ENCODE results near the gene BZW2. TPM values are rescaled to one million over a fixed set of nuclear protein-coding genes. Genes with fewer than 3 reads are reported as not detected.
"Not testable (repeated sequence)": the region's sequence is repeated elsewhere in the genome, so short reads cannot be mapped to it uniquely, and the experiment has no call there.

BZW2 gene
- total RNA-seq, 1 donor from 2014 or later, result 155 TPM

DNA sequence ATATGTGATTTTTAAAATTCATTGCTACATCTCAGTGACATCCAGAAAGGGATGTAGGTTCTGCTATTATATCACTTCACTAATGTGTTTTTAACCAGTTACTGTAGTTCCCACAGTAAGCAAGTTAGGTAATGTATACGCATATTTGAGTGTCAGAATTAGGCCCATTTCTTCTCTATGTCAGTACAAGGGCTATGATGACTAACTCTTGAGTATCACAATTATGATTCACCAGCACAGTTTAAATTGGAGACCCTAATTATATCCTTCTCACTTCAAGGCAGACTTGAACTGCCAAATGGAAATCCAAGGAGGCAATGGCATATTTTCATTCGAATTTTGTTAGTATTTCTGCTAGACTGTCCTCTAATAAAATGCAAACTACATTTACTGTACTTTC is 23.6 kb downstream of the BZW2 start:
- H3K4me3 ChIP-seq (ENCODE audit: low read length in 3 of 3), result no peak overlapping the region
- H3K9me3 ChIP-seq (ENCODE audit: control insufficient read depth in 3 of 3, low read length in 3 of 3), result no peaks in the 10 kb centered on the region
- H3K9ac ChIP-seq (ENCODE audit: low read depth in 1 of 3, low read length in 3 of 3), result no peak overlapping the region
- H3K36me3 ChIP-seq (ENCODE audit: control insufficient read depth in 3 of 3, insufficient read depth in 3 of 3, low read length in 3 of 3), result peaks cover 0 to 6% (median 0%) of the 10 kb centered on the region in 3 donors
- peak overlapping the region; percentile 0 for H3K27ac ChIP-seq (ENCODE audit: low read depth, low read length)
- H3K27me3 ChIP-seq (ENCODE audit: control insufficient read depth in 3 of 3, insufficient read depth in 3 of 3, low read length in 3 of 3), result no peaks in the 10 kb centered on the region
- H3K4me1 ChIP-seq (ENCODE audit: control insufficient read depth in 3 of 3, insufficient read depth in 3 of 3, low read length in 3 of 3), result peaks cover 12 to 19% (median 16%) of the 10 kb centered on the region in 3 donors

DNA sequence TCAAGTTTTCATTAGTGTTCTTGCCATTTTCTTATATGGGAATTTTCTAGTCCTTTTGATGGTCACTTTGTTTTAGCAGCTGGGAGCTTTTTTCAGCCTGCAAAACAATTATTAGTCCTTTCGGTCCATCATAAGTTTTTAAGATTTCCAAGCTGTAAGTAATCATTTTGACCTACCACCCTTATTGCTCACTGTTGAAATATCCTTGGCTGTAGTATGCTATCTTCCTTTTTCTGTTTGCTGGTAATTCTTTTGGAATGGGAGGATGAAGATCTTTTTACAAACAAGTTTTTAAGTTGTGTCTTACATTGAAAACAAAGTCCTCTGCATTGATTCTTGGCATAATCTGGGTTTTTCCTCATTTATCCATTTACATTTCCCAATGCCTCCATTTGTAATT is 24.0 kb downstream of the BZW2 start:
- H3K27ac ChIP-seq (ENCODE audit: low read depth, low read length), result peak overlapping the region; percentile 0
- H3K27me3 ChIP-seq (ENCODE audit: control insufficient read depth in 3 of 3, insufficient read depth in 3 of 3, low read length in 3 of 3), result no peaks in the 10 kb centered on the region
- H3K9me3 ChIP-seq (ENCODE audit: control insufficient read depth in 3 of 3, low read length in 3 of 3), result no peaks in the 10 kb centered on the region
- H3K36me3 ChIP-seq (ENCODE audit: control insufficient read depth in 3 of 3, insufficient read depth in 3 of 3, low read length in 3 of 3), result peaks cover 0 to 7% (median 0%) of the 10 kb centered on the region in 3 donors
- H3K4me3 ChIP-seq (ENCODE audit: low read length in 3 of 3), result no peak overlapping the region
- no peak overlapping the region for H3K9ac ChIP-seq (ENCODE audit: low read depth in 1 of 3, low read length in 3 of 3)
- peaks cover 12 to 19% (median 16%) of the 10 kb centered on the region in 3 donors for H3K4me1 ChIP-seq (ENCODE audit: control insufficient read depth in 3 of 3, insufficient read depth in 3 of 3, low read length in 3 of 3)

DNA sequence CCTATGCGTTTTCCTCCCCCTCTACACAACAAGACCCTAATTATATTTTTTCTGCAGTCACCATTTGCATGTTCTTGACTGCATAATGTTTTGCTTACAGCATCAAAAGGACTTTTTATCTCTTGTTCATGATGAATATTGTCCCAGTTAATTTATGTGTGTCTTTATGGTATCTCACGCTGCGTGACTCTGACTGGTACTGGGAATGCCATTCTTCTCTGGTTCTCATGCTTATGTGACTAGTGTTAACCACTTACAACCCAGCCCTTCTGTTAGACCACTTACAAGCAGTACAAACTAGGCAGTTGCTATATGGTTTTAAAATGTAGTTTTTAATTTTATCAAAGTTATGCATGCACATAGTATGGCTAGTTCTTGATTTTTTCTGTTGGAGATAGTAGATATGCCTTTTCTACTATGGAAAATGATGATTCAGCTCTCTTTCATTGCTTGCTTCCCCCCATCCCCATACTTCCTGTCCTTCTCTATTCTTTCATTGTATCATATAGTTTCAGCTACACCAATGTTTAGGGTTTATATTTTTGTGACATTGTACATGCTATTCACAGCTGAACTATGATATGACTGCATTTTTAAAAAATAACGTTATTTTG is 24.9 kb downstream of the BZW2 start:
- peaks cover 12 to 19% (median 16%) of the 10 kb centered on the region in 3 donors for H3K4me1 ChIP-seq (ENCODE audit: control insufficient read depth in 3 of 3, insufficient read depth in 3 of 3, low read length in 3 of 3)
- H3K9me3 ChIP-seq (ENCODE audit: control insufficient read depth in 3 of 3, low read length in 3 of 3), result no peaks in the 10 kb centered on the region
- H3K27ac ChIP-seq (ENCODE audit: low read depth, low read length), result peak overlapping the region; percentile 0
- no peaks in the 10 kb centered on the region for H3K27me3 ChIP-seq (ENCODE audit: control insufficient read depth in 3 of 3, insufficient read depth in 3 of 3, low read length in 3 of 3)
- H3K4me3 ChIP-seq (ENCODE audit: low read length in 3 of 3), result no peak overlapping the region
- H3K36me3 ChIP-seq (ENCODE audit: control insufficient read depth in 3 of 3, insufficient read depth in 3 of 3, low read length in 3 of 3), result peaks cover 5 to 13% (median 6%) of the 10 kb centered on the region in 3 donors
- no peak overlapping the region for H3K9ac ChIP-seq (ENCODE audit: low read depth in 1 of 3, low read length in 3 of 3)

DNA sequence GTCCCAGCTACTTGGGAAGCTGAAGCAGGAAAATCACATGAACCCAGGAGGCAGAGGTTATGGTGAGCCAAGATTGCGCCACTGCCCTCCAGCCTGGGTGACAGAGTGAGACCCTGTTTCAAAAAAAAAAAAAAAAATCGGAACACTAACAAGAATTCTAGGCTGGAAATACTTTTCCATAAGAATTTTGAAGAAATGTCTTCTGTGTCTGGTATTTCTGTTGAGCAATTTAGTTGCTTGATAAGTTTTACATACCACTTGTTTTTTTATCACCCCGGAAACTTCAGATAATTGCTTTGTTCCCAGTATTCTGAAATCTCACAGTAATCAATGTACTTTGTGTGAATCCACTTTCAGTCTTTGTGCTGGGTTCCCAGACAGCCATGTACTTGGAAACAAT is 25.8 kb downstream of the BZW2 start:
- peaks cover 12 to 16% (median 16%) of the 10 kb centered on the region in 3 donors for H3K4me1 ChIP-seq (ENCODE audit: control insufficient read depth in 3 of 3, insufficient read depth in 3 of 3, low read length in 3 of 3)
- no peaks in the 10 kb centered on the region for H3K9me3 ChIP-seq (ENCODE audit: control insufficient read depth in 3 of 3, low read length in 3 of 3)
- no peaks in the 10 kb centered on the region for H3K27me3 ChIP-seq (ENCODE audit: control insufficient read depth in 3 of 3, insufficient read depth in 3 of 3, low read length in 3 of 3)
- H3K27ac ChIP-seq (ENCODE audit: low read depth, low read length), result no peak overlapping the region
- H3K9ac ChIP-seq (ENCODE audit: low read depth in 1 of 3, low read length in 3 of 3), result no peak overlapping the region
- H3K4me3 ChIP-seq (ENCODE audit: low read length in 3 of 3), result no peak overlapping the region
- H3K36me3 ChIP-seq (ENCODE audit: control insufficient read depth in 3 of 3, insufficient read depth in 3 of 3, low read length in 3 of 3), result peaks cover 6 to 10% (median 9%) of the 10 kb centered on the region in 3 donors

DNA sequence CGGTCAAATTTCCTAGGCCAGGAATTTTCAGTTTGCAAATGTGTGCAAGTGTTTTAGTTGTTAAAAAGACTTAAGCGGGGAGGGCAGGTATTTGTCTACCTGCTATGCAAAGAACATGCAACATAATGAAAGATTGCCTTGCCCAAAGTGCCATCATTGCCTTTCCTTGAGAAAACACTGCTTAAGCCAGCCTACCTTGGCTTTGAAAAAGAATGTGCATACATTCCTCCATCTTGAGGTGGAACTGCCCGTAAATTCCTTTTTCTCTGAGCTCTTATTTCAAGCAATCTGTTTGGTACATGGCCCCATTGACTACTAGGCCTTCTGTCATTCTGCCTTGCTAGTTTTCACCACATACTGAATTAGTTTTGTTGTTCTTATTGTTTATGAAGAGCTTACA is 29.3 kb downstream of the BZW2 start:
- Histone ChIP-seq H3K27me3 (ENCODE audit: control insufficient read depth in 3 of 3, insufficient read depth in 3 of 3, low read length in 3 of 3) (no peaks in the 10 kb centered on the region), H3K4me3 (ENCODE audit: low read length in 3 of 3) (no peak overlapping the region), H3K9me3 (ENCODE audit: control insufficient read depth in 3 of 3, low read length in 3 of 3) (no peaks in the 10 kb centered on the region), H3K36me3 (ENCODE audit: control insufficient read depth in 3 of 3, insufficient read depth in 3 of 3, low read length in 3 of 3) (peaks cover 6 to 16% (median 16%) of the 10 kb centered on the region in 3 donors), H3K4me1 (ENCODE audit: control insufficient read depth in 3 of 3, insufficient read depth in 3 of 3, low read length in 3 of 3) (no peaks in the 10 kb centered on the region), H3K27ac (ENCODE audit: low read depth, low read length) (no peak overlapping the region), H3K9ac (ENCODE audit: low read depth in 1 of 3, low read length in 3 of 3) (no peak overlapping the region)

- no peak overlapping the region for H3K9ac ChIP-seq (ENCODE audit: low read depth in 1 of 3, low read length in 3 of 3)
- H3K27ac ChIP-seq (ENCODE audit: low read depth, low read length), result no peak overlapping the region
- no peaks in the 10 kb centered on the region for H3K4me1 ChIP-seq (ENCODE audit: control insufficient read depth in 3 of 3, insufficient read depth in 3 of 3, low read length in 3 of 3)
- H3K4me3 ChIP-seq (ENCODE audit: low read length in 3 of 3), result no peak overlapping the region
- H3K27me3 ChIP-seq (ENCODE audit: control insufficient read depth in 3 of 3, insufficient read depth in 3 of 3, low read length in 3 of 3), result no peaks in the 10 kb centered on the region
- no peaks in the 10 kb centered on the region for H3K9me3 ChIP-seq (ENCODE audit: control insufficient read depth in 3 of 3, low read length in 3 of 3)
- peaks cover 6 to 40% (median 27%) of the 10 kb centered on the region in 3 donors for H3K36me3 ChIP-seq (ENCODE audit: control insufficient read depth in 3 of 3, insufficient read depth in 3 of 3, low read length in 3 of 3)
Measured at GRCh38 chr7:16677978-16678494, 32.1 kb downstream of the BZW2 start.

GRCh38 chr7:16678645-16679566 is 32.9 kb downstream of the BZW2 start:
- H3K27me3 ChIP-seq (ENCODE audit: control insufficient read depth in 3 of 3, insufficient read depth in 3 of 3, low read length in 3 of 3); H3K4me1 ChIP-seq (ENCODE audit: control insufficient read depth in 3 of 3, insufficient read depth in 3 of 3, low read length in 3 of 3); H3K27ac ChIP-seq (ENCODE audit: low read depth, low read length); H3K9me3 ChIP-seq (ENCODE audit: control insufficient read depth in 3 of 3, low read length in 3 of 3); H3K4me3 ChIP-seq (ENCODE audit: low read length in 3 of 3); H3K9ac ChIP-seq (ENCODE audit: low read depth in 1 of 3, low read length in 3 of 3): not testable (repeated sequence)
- peaks cover 6 to 47% (median 32%) of the 10 kb centered on the region in 3 donors for H3K36me3 ChIP-seq (ENCODE audit: control insufficient read depth in 3 of 3, insufficient read depth in 3 of 3, low read length in 3 of 3)

DNA sequence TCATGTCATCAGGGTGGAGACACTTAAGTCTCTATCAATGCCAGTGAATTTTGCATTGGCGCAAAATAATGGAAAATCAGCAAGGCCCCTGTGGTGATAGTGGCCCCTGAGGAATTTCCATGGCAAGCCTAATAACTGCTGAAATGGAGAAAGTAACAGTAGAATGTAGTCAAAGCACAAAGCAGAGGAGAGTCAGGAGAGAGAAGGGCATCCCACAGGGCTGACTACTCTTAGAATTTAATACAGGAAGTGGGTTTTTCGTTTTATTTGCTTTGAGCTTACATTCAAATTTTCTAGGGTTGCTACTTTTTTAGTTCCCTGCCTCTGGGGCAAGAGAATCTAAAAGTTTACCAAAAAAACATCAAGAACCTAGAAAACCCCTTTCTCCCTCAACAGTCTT is 39.0 kb downstream of the BZW2 start:
- H3K27me3 ChIP-seq (ENCODE audit: control insufficient read depth in 3 of 3, insufficient read depth in 3 of 3, low read length in 3 of 3), result no peaks in the 10 kb centered on the region
- peaks cover 7 to 38% (median 37%) of the 10 kb centered on the region in 3 donors for H3K36me3 ChIP-seq (ENCODE audit: control insufficient read depth in 3 of 3, insufficient read depth in 3 of 3, low read length in 3 of 3)
- H3K27ac ChIP-seq (ENCODE audit: low read depth, low read length), result no peak overlapping the region
- H3K9ac ChIP-seq (ENCODE audit: low read depth in 1 of 3, low read length in 3 of 3), result no peak overlapping the region
- no peaks in the 10 kb centered on the region for H3K9me3 ChIP-seq (ENCODE audit: control insufficient read depth in 3 of 3, low read length in 3 of 3)
- no peak overlapping the region for H3K4me3 ChIP-seq (ENCODE audit: low read length in 3 of 3)
- no peaks in the 10 kb centered on the region for H3K4me1 ChIP-seq (ENCODE audit: control insufficient read depth in 3 of 3, insufficient read depth in 3 of 3, low read length in 3 of 3)

DNA sequence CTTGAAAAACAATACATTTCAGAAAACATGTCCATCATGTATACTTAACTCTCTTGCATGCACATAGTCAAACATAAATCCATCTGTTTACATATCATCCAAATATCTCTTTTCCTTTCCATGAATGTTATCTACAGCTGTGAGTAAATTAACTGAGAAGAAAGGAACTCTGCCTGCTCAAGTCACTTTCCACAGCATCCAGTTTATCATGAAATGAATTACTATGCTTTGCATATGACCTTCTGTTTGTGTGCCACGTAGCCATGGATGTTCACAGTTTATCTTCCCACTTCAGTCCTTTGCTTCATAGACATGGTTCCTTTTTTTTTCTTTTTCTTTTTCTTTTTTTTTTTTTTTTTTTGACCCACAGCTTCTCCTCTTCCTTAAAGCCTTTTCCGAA is 39.6 kb downstream of the BZW2 start:
- Histone ChIP-seq H3K27me3 (ENCODE audit: control insufficient read depth in 3 of 3, insufficient read depth in 3 of 3, low read length in 3 of 3) (no peaks in the 10 kb centered on the region), H3K36me3 (ENCODE audit: control insufficient read depth in 3 of 3, insufficient read depth in 3 of 3, low read length in 3 of 3) (peaks cover 7 to 35% (median 34%) of the 10 kb centered on the region in 3 donors), H3K4me1 (ENCODE audit: control insufficient read depth in 3 of 3, insufficient read depth in 3 of 3, low read length in 3 of 3) (no peaks in the 10 kb centered on the region), H3K27ac (ENCODE audit: low read depth, low read length) (no peak overlapping the region), H3K4me3 (ENCODE audit: low read length in 3 of 3) (no peak overlapping the region), H3K9me3 (ENCODE audit: control insufficient read depth in 3 of 3, low read length in 3 of 3) (no peaks in the 10 kb centered on the region), H3K9ac (ENCODE audit: low read depth in 1 of 3, low read length in 3 of 3) (no peak overlapping the region)

GRCh38 chr7:16688249-16688648 is 42.3 kb downstream of the BZW2 start:
- Histone ChIP-seq H3K27me3 (ENCODE audit: control insufficient read depth in 3 of 3, insufficient read depth in 3 of 3, low read length in 3 of 3) (no peaks in the 10 kb centered on the region), H3K36me3 (ENCODE audit: control insufficient read depth in 3 of 3, insufficient read depth in 3 of 3, low read length in 3 of 3) (peaks cover 11 to 37% (median 25%) of the 10 kb centered on the region in 3 donors)

More at GRCh38 chr7:16688249-16688648, 42.3 kb downstream of the BZW2 start:
- no peaks in the 10 kb centered on the region for H3K4me1 ChIP-seq (ENCODE audit: control insufficient read depth in 3 of 3, insufficient read depth in 3 of 3, low read length in 3 of 3)
- no peak overlapping the region for H3K9ac ChIP-seq (ENCODE audit: low read depth in 1 of 3, low read length in 3 of 3)
- H3K27ac ChIP-seq (ENCODE audit: low read depth, low read length), result no peak overlapping the region
- no peak overlapping the region for H3K4me3 ChIP-seq (ENCODE audit: low read length in 3 of 3)
- H3K9me3 ChIP-seq (ENCODE audit: control insufficient read depth in 3 of 3, low read length in 3 of 3), result no peaks in the 10 kb centered on the region
